HCT116 (cell line): ENCODE measurements around the gene PLCXD1. TPM values are rescaled to one million over a fixed set of nuclear protein-coding genes. Genes with fewer than 3 reads are reported as not detected.

Source experiments
- ATAC-seq: fragments of 200-7000 bp; cut with Tn5 transposase; 2 replicates; pipeline ENCODE4 v1.9.1; 2020; ENCODE audit warnings: mild to moderate bottlenecking, moderate library complexity
- BruUV-seq: library from RNA; stranded (reverse); fragments of 400-500 nt; replicated peaks from 2 replicates; lab custom pipeline; 2021; lab: Mats Ljungman, UMichigan
- CTCF ChIA-PET: fragments of 300-600 bp; sonication (Branson Sonifier 250); formaldehyde crosslinking; loops from one replicate; lab custom pipeline; 2021; ENCODE audit warnings: antibody characterized with exemption; lab: Charles Lee
- POLR2A ChIA-PET: fragments of 300-600, 350-600 bp; sonication (Branson Sonifier 250); formaldehyde crosslinking; loops from one replicate; lab custom pipeline; 2021; ENCODE audit warnings: antibody characterized with exemption; lab: Charles Lee
- RAD21 ChIA-PET, 2 experiments: fragments of 300-600 bp; sonication (Branson Sonifier 250); formaldehyde crosslinking; loops; one replicate each; lab custom pipeline; 2023; ENCODE audit warnings: low total read pairs in 2 of 2; ENCODE audit not compliant: uncharacterized antibody in 2 of 2, unreplicated experiment in 2 of 2, low non-redundant PET in 1 of 2; lab: Charles Lee
- DNase-seq: peaks from one replicate; pipeline ENCODE4 v3.0.0-alpha.2; 2010; ENCODE audit warnings: low read depth, low spot score
- H2AFZ ChIP-seq: fragments of 200-600 bp; shearing (Covaris generic), sonication (generic); 2 replicates; pipeline ENCODE4 v1.6.1; 2017; ENCODE audit warnings: low read depth, mixed run types, mixed read lengths, antibody characterized with exemption, low read length; ENCODE audit not compliant: poor library complexity, severe bottlenecking
- H3K27ac ChIP-seq: 2 replicates; pipeline ENCODE4 v1.5.1; 2012; ENCODE audit warnings: low read depth, low read length
- H3K27me3 ChIP-seq: fragments of 200-600 bp; sonication (generic); 2 replicates; pipeline ENCODE4 v1.6.1; 2016; ENCODE audit warnings: mixed run types, low read length, mixed read lengths; ENCODE audit not compliant: insufficient read depth
- H3K36me3 ChIP-seq, 2 experiments: fragments of 200-500 bp in 1 of 2; fragments of 200-600 bp in 1 of 2; sonication (Bioruptor generic) in 1 of 2; sonication (generic) in 1 of 2; 2 replicates each; pipeline versions ENCODE4 v1.5.1 to v1.6.1; 2014 to 2016; ENCODE audit warnings: low read length in 2 of 2, inconsistent platforms in 1 of 2, mixed read lengths in 1 of 2, mixed run types in 1 of 2; ENCODE audit not compliant: insufficient read depth in 2 of 2, control insufficient read depth in 1 of 2
- H3K4me1 ChIP-seq, 2 experiments: fragments of 200-600 bp in 1 of 2; sonication (generic) in 1 of 2; 2 replicates each; pipeline versions ENCODE4 v1.5.1 to v1.6.1; 2012 to 2017; ENCODE audit warnings: low read length in 2 of 2, inconsistent platforms in 1 of 2, mild to moderate bottlenecking in 1 of 2, mixed read lengths in 1 of 2, mixed run types in 1 of 2, moderate library complexity in 1 of 2; ENCODE audit not compliant: insufficient read depth in 2 of 2, control insufficient read depth in 1 of 2
- H3K4me2 ChIP-seq: fragments of 200-600 bp; sonication (generic); 2 replicates; pipeline ENCODE4 v1.6.1; 2017; ENCODE audit warnings: mixed run types, low read length, mixed read lengths
- H3K4me3 ChIP-seq, 2 experiments: fragments of 200-600 bp in 1 of 2; sonication (generic) in 1 of 2; replicated peaks in 1 of 2; 2 replicates each; pipeline ENCODE4 v1.5.1; 2011 to 2016; ENCODE audit warnings: low read length in 2 of 2, control low read depth in 1 of 2, low read depth in 1 of 2, mild to moderate bottlenecking in 1 of 2, mixed read lengths in 1 of 2, mixed run types in 1 of 2
- H3K79me2 ChIP-seq: fragments of 200-600 bp; sonication (generic); 2 replicates; pipeline ENCODE4 v1.6.1; 2017; ENCODE audit warnings: mild to moderate bottlenecking, mixed run types, low read length, moderate library complexity, mixed read lengths; ENCODE audit not compliant: insufficient read depth
- H3K9ac ChIP-seq: fragments of 200-600 bp; sonication (generic); 2 replicates; pipeline ENCODE4 v1.6.1; 2016; ENCODE audit warnings: low read length, mixed read lengths
- H3K9me2 ChIP-seq: fragments of 200-600 bp; sonication (generic), shearing (Covaris generic); 2 replicates; pipeline ENCODE4 v1.6.1; 2017; ENCODE audit warnings: mixed run types, mild to moderate bottlenecking, moderate library complexity; ENCODE audit not compliant: insufficient read depth
- H3K9me3 ChIP-seq, 2 experiments: fragments of 200-500 bp in 1 of 2; fragments of 200-600 bp in 1 of 2; sonication (Bioruptor generic) in 1 of 2; sonication (generic) in 1 of 2; 2 replicates each; pipeline ENCODE4 v1.6.1; 2014 to 2017; ENCODE audit warnings: low read length in 2 of 2, mixed read lengths in 2 of 2, inconsistent platforms in 1 of 2, low read depth in 1 of 2, mild to moderate bottlenecking in 1 of 2, mixed run types in 1 of 2, moderate library complexity in 1 of 2; ENCODE audit not compliant: control insufficient read depth in 1 of 2, insufficient read depth in 1 of 2
- H4K20me1 ChIP-seq: fragments of 200-600 bp; sonication (generic), shearing (Covaris generic); 2 replicates; pipeline ENCODE4 v1.6.1; 2017; ENCODE audit warnings: mixed run types, mild to moderate bottlenecking, moderate library complexity; ENCODE audit not compliant: insufficient read depth
- EZH2 ChIP-seq: fragments of 200-600 bp; sonication (generic); IDR thresholded peaks from 2 replicates; pipeline ENCODE4 v1.6.1; 2017; ENCODE audit warnings: antibody characterized with exemption, mixed run types
- EZH2phosphoT487 ChIP-seq: fragments of 200-600 bp; IDR thresholded peaks from 2 replicates; pipeline ENCODE4 v1.6.1; 2018; ENCODE audit warnings: antibody characterized with exemption, borderline replicate concordance
- POLR2A ChIP-seq: IDR thresholded peaks from 2 replicates; pipeline ENCODE4 v1.7.0; 2011; ENCODE audit warnings: borderline replicate concordance; ENCODE audit not compliant: insufficient read depth, insufficient read length; ENCODE audit errors: extremely low read depth
- SIN3A ChIP-seq: IDR thresholded peaks from 2 replicates; pipeline ENCODE4 v1.6.1; 2012; ENCODE audit warnings: low read depth
- SP1 ChIP-seq: IDR thresholded peaks from 2 replicates; pipeline ENCODE4 v1.6.1; 2012; ENCODE audit warnings: low read depth
- TCF7L2 ChIP-seq: IDR thresholded peaks from 2 replicates; pipeline ENCODE4 v1.7.0; 2011; ENCODE audit warnings: borderline replicate concordance, inconsistent platforms; ENCODE audit not compliant: insufficient read depth, insufficient read length; ENCODE audit errors: extremely low read depth
- ZFX ChIP-seq: fragments of 450-650 bp; IDR thresholded peaks from 2 replicates; pipeline ENCODE4 v1.6.1; 2017
- ZNF274 ChIP-seq: fragments of 200-500 bp; sonication (Bioruptor generic); IDR thresholded peaks from 2 replicates; pipeline ENCODE4 v1.6.1; 2014; ENCODE audit warnings: mild to moderate bottlenecking, low read depth, low read length, inconsistent platforms
- intact Hi-C: fragments of 100-400 bp; cut with micrococcal nuclease; formaldehyde crosslinking; loops from 2 replicates; pipeline ENCODE4 v1.10.0; 2022
- total RNA-seq: library from RNA; stranded (reverse); gene quantifications from one replicate; pipeline ENCODE4 v1.2.1, GENCODE V29; 2021; ENCODE audit not compliant: unreplicated experiment
- TF ChIP-seq, protein P1 (sequence below): IDR thresholded peaks from 2 replicates; pipeline ENCODE4 v1.6.1; 2011; ENCODE audit warnings: mild to moderate bottlenecking, low read length, moderate library complexity; ENCODE audit not compliant: insufficient replicate concordance; ENCODE audit errors: extremely low read depth
- TF ChIP-seq, protein P2 (sequence below): IDR thresholded peaks from 2 replicates; pipeline ENCODE4 v1.6.1; 2012; ENCODE audit warnings: low read depth
- TF ChIP-seq, protein P3 (sequence below): IDR thresholded peaks from 2 replicates; pipeline ENCODE4 v1.6.1; 2012

Gene PLCXD1
- total RNA-seq, 1 experiment from 2014 or later: 26.3 TPM

DNA sequence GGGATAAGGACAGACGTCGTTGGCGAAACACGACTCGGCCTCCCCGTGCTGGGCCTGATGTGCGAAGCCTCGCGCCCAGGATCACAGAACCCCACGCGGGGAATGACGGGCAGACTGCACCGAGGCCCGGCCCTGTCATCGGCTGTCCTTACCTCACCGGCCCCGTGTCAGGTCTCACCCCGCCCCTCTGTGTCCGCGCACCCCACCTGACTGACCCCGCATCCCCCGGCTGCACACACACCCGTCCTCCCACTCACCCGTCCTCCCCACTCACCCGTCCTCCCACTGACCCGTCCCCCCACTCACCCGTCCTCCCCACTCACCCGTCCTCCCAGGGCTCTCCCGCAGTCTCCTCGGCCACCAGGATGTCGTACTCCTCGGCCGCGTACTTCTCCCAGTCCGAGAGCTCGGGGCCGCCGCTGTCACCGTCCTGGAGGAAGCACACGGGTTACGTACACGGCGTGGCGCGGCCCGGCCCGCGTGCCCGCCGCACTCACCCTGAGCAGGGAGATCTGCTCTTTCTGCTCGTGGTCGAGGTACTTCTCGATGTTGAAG is 57.2 kb downstream of the PLCXD1 start:
- BruUV-seq: no TSS peak

More for the DNA sequence above, 57.2 kb downstream of the PLCXD1 start:
- H3K9ac ChIP-seq: no peak overlapping the region
- H3K4me2 ChIP-seq: no peak overlapping the region
- no peaks in the 10 kb centered on the region for H3K27me3 ChIP-seq
- H2AFZ ChIP-seq: no peak overlapping the region
- ATAC-seq (no peak), DNase-seq (no peak)
- no peaks in the 10 kb centered on the region for H3K79me2 ChIP-seq
- H3K9me3 ChIP-seq: no peaks in the 10 kb centered on the region
- no peaks in the 10 kb centered on the region for H3K4me1 ChIP-seq
- no peak overlapping the region for H3K27ac ChIP-seq
- no peak overlapping the region for H3K4me3 ChIP-seq
- POLR2A ChIA-PET: no interaction called here
- intact Hi-C loops: no loop called here
- RAD21 ChIA-PET: no interaction called here
- TF ChIP-seq ZFX (no peak), EZH2phosphoT487 (no peak), POLR2A (no peak), ZNF274 (no peak), SIN3A (no peak), EZH2 (no peak), TCF7L2 (no peak), SP1 (no peak)
- TF ChIP-seq, protein P1, sequence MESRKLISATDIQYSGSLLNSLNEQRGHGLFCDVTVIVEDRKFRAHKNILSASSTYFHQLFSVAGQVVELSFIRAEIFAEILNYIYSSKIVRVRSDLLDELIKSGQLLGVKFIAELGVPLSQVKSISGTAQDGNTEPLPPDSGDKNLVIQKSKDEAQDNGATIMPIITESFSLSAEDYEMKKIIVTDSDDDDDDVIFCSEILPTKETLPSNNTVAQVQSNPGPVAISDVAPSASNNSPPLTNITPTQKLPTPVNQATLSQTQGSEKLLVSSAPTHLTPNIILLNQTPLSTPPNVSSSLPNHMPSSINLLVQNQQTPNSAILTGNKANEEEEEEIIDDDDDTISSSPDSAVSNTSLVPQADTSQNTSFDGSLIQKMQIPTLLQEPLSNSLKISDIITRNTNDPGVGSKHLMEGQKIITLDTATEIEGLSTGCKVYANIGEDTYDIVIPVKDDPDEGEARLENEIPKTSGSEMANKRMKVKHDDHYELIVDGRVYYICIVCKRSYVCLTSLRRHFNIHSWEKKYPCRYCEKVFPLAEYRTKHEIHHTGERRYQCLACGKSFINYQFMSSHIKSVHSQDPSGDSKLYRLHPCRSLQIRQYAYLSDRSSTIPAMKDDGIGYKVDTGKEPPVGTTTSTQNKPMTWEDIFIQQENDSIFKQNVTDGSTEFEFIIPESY: no peak
- TF ChIP-seq, protein P2, sequence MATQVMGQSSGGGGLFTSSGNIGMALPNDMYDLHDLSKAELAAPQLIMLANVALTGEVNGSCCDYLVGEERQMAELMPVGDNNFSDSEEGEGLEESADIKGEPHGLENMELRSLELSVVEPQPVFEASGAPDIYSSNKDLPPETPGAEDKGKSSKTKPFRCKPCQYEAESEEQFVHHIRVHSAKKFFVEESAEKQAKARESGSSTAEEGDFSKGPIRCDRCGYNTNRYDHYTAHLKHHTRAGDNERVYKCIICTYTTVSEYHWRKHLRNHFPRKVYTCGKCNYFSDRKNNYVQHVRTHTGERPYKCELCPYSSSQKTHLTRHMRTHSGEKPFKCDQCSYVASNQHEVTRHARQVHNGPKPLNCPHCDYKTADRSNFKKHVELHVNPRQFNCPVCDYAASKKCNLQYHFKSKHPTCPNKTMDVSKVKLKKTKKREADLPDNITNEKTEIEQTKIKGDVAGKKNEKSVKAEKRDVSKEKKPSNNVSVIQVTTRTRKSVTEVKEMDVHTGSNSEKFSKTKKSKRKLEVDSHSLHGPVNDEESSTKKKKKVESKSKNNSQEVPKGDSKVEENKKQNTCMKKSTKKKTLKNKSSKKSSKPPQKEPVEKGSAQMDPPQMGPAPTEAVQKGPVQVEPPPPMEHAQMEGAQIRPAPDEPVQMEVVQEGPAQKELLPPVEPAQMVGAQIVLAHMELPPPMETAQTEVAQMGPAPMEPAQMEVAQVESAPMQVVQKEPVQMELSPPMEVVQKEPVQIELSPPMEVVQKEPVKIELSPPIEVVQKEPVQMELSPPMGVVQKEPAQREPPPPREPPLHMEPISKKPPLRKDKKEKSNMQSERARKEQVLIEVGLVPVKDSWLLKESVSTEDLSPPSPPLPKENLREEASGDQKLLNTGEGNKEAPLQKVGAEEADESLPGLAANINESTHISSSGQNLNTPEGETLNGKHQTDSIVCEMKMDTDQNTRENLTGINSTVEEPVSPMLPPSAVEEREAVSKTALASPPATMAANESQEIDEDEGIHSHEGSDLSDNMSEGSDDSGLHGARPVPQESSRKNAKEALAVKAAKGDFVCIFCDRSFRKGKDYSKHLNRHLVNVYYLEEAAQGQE: no peak
- TF ChIP-seq, protein P3, sequence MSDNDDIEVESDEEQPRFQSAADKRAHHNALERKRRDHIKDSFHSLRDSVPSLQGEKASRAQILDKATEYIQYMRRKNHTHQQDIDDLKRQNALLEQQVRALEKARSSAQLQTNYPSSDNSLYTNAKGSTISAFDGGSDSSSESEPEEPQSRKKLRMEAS: no peak
- no peaks in the 10 kb centered on the region for H4K20me1 ChIP-seq
- no peaks in the 10 kb centered on the region for H3K9me2 ChIP-seq
- CTCF ChIA-PET: no interaction called here
- H3K36me3 ChIP-seq: no peaks in the 10 kb centered on the region
